Kidney (tissue), 14 donors: ENCODE data around the gene LMNTD2. TPM values are rescaled to one million over a fixed set of nuclear protein-coding genes. Genes with fewer than 3 reads are reported as not detected.

Experiments
- DNase-seq, 5 donors: peaks; one replicate each; pipeline ENCODE4 v3.0.0-alpha.2; 2013 to 2020
- FAIRE-seq: peaks from 2 replicates; lab custom pipeline; 2012; peaks lifted over from hg19 to GRCh38; lab: Jason Lieb, UNC
- H3K27ac ChIP-seq, 2 donors: one replicate each; pipeline ENCODE4 v1.7.0; 2013; ENCODE audit warnings: low read depth in 2 of 2, low read length in 2 of 2, inconsistent platforms in 1 of 2
- H3K27me3 ChIP-seq: one replicate; pipeline ENCODE4 v1.7.1; 2013; ENCODE audit warnings: low read length, inconsistent platforms; ENCODE audit not compliant: control insufficient read depth, insufficient read depth
- H3K36me3 ChIP-seq, 3 donors: one replicate each; pipeline versions ENCODE4 v1.7.0 to v1.7.1; 2013; ENCODE audit warnings: low read length in 3 of 3, control low read depth in 1 of 3, inconsistent platforms in 1 of 3; ENCODE audit not compliant: insufficient read depth in 3 of 3, control insufficient read depth in 2 of 3
- H3K4me1 ChIP-seq, 3 donors: one replicate each; pipeline versions ENCODE4 v1.7.0 to v1.7.1; 2013; ENCODE audit warnings: low read length in 3 of 3, inconsistent platforms in 1 of 3, low read depth in 1 of 3; ENCODE audit not compliant: control insufficient read depth in 2 of 3, insufficient read depth in 2 of 3
- H3K4me3 ChIP-seq, 3 donors: one replicate each; pipeline versions ENCODE4 v1.7.0 to v1.8.1; 2013; ENCODE audit warnings: low read length in 3 of 3, control low read depth in 1 of 3, inconsistent platforms in 1 of 3
- H3K9ac ChIP-seq, 3 donors: one replicate each; pipeline versions ENCODE4 v1.7.0 to v1.7.1; 2013; ENCODE audit warnings: low read length in 3 of 3, control low read depth in 1 of 3, inconsistent platforms in 1 of 3
- H3K9me3 ChIP-seq, 3 donors: one replicate each; pipeline versions ENCODE4 v1.7.0 to v1.7.1; 2013; ENCODE audit warnings: low read length in 3 of 3, control low read depth in 1 of 3, inconsistent platforms in 1 of 3; ENCODE audit not compliant: control insufficient read depth in 2 of 3, insufficient read depth in 1 of 3
- intact Hi-C: fragments of 100-400 bp; cut with DNase I; formaldehyde crosslinking; loops from one replicate; pipeline ENCODE4 v1.11.1; 2022
- polyA plus RNA-seq: library from polyadenylated mRNA; stranded (reverse); fragments of 350-450 nt; fragmentation: Illumina TruSeq; extraction: RNeasy Lipid Tissue Mini Kit (QIAGEN cat#74804); gene quantifications from one replicate; pipeline ENCODE4 v1.2.3, GENCODE V29; 2014; ENCODE audit warnings: low read depth, low replicate concordance; ENCODE audit not compliant: insufficient read depth
- total RNA-seq: library from RNA; stranded (reverse); fragmentation: NEBNext Ultra II Directional; extraction: Animal tissue kit (Norgen Biotek cat#: 25700); gene quantifications from one replicate; pipeline ENCODE4 v1.2.1, GENCODE V29; 2021
- TF ChIP-seq, protein P1 (sequence below): IDR thresholded peaks from 3 replicates; pipeline ENCODE4 v1.5.1; 2012; ENCODE audit warnings: mild to moderate bottlenecking, moderate library complexity, borderline replicate concordance; ENCODE audit not compliant: insufficient read depth; ENCODE audit errors: extremely low read depth
- donor health status: control.
- donor health status: control.
- donor health status: control.
- donor health status: control.
- donor health status: control.
- donor health status: DM: yes; HTN: yes; CAD: no.
- donor health status: Normal renal cell carcinoma (clear cell type).

LMNTD2 gene
- total and polyA plus RNA-seq, 2 donors from 2014 or later = 6.2 to 8.0 TPM

GRCh38 chr11:544817-545166 is 15.7 kb downstream of the LMNTD2 start:
- peak in 1 of 5 donors; percentile 48 for DNase-seq
- intact Hi-C loops = no loop called here
- Histone ChIP-seq H3K36me3 (no peaks in the 10 kb centered on the region), H3K9me3 (no peaks in the 10 kb centered on the region), H3K4me1 (no peaks in the 10 kb centered on the region), H3K4me3 (no peak overlapping the region), H3K27ac (no peak overlapping the region), H3K27me3 (no peaks in the 10 kb centered on the region), H3K9ac (no peak overlapping the region)
- FAIRE-seq = no peak
- TF ChIP-seq, protein P1, sequence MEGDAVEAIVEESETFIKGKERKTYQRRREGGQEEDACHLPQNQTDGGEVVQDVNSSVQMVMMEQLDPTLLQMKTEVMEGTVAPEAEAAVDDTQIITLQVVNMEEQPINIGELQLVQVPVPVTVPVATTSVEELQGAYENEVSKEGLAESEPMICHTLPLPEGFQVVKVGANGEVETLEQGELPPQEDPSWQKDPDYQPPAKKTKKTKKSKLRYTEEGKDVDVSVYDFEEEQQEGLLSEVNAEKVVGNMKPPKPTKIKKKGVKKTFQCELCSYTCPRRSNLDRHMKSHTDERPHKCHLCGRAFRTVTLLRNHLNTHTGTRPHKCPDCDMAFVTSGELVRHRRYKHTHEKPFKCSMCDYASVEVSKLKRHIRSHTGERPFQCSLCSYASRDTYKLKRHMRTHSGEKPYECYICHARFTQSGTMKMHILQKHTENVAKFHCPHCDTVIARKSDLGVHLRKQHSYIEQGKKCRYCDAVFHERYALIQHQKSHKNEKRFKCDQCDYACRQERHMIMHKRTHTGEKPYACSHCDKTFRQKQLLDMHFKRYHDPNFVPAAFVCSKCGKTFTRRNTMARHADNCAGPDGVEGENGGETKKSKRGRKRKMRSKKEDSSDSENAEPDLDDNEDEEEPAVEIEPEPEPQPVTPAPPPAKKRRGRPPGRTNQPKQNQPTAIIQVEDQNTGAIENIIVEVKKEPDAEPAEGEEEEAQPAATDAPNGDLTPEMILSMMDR = no peak

- DNase-seq = no peak
- H3K9ac ChIP-seq = no peak overlapping the region
Observed at GRCh38 chr11:541433-541885, 19.1 kb downstream of the LMNTD2 start.

GRCh38 chr11:540583-541432 is 19.7 kb downstream of the LMNTD2 start:
- Histone ChIP-seq H3K27ac (no peak overlapping the region), H3K4me3 (no peak overlapping the region), H3K9me3 (no peaks in the 10 kb centered on the region), H3K4me1 (peaks cover 0 to 14% (median 0%) of the 10 kb centered on the region in 3 donors), H3K36me3 (no peaks in the 10 kb centered on the region), H3K27me3 (no peaks in the 10 kb centered on the region), H3K9ac (no peak overlapping the region)
- intact Hi-C loops = no loop called here
- FAIRE-seq (no peak), DNase-seq (peak in 2 of 5 donors; percentile 45 to 66)
- TF ChIP-seq, protein P1 = no peak

More at GRCh38 chr11:541433-541885, 19.1 kb downstream of the LMNTD2 start:
- no peaks in the 10 kb centered on the region for H3K36me3 ChIP-seq
- no peaks in the 10 kb centered on the region for H3K27me3 ChIP-seq
- no peaks in the 10 kb centered on the region for H3K9me3 ChIP-seq
- FAIRE-seq = no peak
- TF ChIP-seq, protein P1 = no peak
- H3K27ac ChIP-seq = no peak overlapping the region
- peaks cover 0 to 11% (median 0%) of the 10 kb centered on the region in 3 donors for H3K4me1 ChIP-seq
- intact Hi-C loops = no loop called here
- no peak overlapping the region for H3K4me3 ChIP-seq
